ENCODE results near the gene MCCD1.

Gene MCCD1

GRCh38 chr6:31543639-31544038, 14.9 kb downstream of the MCCD1 start:
- no peak for DNase-seq (ENCODE audit: low read depth)

GRCh38 chr6:31544676-31545075, 15.9 kb downstream of the MCCD1 start:
- no peak for DNase-seq (ENCODE audit: low read depth)

DNA sequence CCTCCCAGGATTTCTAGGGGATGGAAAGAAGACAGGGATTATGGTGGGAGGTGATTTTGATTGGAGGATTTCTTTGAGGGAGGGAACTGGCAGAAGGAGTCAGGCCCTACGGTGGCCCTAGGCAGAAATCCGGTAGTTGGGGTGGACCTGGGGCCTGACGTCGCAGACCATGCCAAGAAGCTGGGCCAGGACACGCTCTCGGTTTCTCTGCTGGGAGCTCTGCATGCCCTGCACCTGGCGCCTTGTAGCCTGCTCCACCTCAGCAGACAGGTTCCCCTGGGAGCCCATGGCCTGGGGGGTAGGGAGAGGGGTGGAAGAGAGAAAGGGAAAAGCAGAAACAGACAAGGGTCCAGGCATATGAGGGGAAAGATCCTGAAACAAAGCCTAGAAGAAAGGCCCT, 16.5 kb downstream of the MCCD1 start:
- no peak for DNase-seq (ENCODE audit: low read depth)

DNA sequence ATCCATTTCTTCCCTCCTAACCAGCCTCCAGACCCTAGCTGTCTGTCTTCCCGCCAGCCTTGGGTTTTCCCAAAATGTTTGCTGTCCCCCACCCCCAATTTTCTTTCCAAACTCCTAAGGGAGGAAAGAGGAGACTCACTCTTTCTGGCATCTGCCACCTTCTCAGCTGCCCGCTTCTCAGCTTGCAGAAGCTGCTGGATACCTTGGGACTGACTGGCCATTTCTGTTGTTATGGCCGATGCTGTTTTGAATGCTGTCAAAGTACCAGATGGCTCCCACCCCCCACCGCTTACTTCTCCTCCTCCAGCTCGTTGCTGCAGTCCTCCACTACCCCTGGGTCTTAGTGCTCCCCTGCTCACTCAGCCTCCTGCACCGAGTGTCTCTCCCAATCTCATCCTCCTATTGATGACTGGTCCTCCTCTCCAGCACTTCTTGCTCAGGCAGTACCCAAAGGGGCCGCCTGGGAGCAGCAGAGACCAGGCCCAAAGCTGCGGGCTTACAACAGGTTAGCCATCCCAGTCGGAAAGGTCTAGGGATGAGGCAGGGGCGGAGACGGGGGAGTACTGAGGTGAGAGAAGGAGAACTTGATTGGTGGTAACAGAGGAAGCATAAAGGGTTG, 17.7 kb downstream of the MCCD1 start, which contains the start of gene ATP6V1G2:
Gene ATP6V1G2, minus strand, starts transcription at position 270 of the 619 bp plus-strand sequence. Its CDS starts 49 bp downstream, at position 221.
- peak; percentile 70 for DNase-seq (ENCODE audit: low read depth)

GRCh38 chr6:31546958-31547726, 18.4 kb downstream of the MCCD1 start, which contains the start of gene NFKBIL1:
Gene NFKBIL1 (plus strand): TSS chr6:31547608. CDS start chr6:31547695, 87 bp downstream.
- peak; percentile 87 for DNase-seq (ENCODE audit: low read depth)

- no peak for DNase-seq (ENCODE audit: low read depth)
Observed at GRCh38 chr6:31547727-31548543, 19.2 kb downstream of the MCCD1 start.

GRCh38 chr6:31548544-31548873, 19.7 kb downstream of the MCCD1 start:
- DNase-seq (ENCODE audit: low read depth) = no peak

DNA sequence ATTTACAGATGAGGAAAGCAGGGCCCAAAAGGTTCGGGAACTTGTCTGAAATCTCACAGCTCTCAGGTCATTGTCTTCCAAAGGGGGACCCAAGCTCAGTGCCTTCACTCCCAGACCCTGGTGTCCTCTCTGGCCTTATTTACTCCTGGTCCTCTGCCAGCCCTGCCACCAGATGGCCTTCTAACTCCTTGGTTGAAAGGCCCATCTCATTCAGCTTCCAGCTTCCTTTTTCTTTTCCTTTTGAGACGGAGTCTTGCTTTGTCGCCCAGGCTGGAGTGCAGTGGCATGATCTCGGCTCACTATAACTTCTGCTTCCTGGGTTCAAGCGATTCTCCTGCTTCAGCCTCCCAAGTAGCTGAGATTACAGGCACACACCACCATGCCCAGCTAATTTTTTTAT, 22.6 kb downstream of the MCCD1 start:
- peak; percentile 42 for DNase-seq (ENCODE audit: low read depth)

DNA sequence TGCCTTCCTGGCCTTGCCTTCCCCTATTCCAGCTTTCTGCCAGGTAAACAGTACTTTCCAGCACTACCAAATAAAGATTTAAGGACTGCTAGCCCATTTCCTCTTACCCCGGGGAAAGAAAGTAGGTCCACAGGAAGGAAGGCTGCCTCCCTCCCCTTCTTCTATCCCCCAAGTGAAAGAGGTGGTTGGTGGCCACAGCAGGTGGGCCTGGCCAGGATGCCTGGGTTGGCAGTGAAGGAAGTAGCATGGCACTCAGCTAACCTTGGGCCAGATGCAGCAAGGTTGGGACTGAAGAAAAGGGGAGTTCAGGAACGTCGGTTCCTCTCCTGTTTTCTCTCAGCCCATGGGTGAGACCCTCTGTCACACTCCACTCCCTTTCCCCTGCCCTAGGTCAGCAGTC, 27.5 kb downstream of the MCCD1 start:
- no peak for DNase-seq (ENCODE audit: low read depth)

- no peak for DNase-seq (ENCODE audit: low read depth)
Observed at GRCh38 chr6:31557443-31558317, 28.9 kb downstream of the MCCD1 start.

- DNase-seq (ENCODE audit: low read depth) = no peak
Observed at GRCh38 chr6:31558318-31558625, 29.5 kb downstream of the MCCD1 start.

DNA sequence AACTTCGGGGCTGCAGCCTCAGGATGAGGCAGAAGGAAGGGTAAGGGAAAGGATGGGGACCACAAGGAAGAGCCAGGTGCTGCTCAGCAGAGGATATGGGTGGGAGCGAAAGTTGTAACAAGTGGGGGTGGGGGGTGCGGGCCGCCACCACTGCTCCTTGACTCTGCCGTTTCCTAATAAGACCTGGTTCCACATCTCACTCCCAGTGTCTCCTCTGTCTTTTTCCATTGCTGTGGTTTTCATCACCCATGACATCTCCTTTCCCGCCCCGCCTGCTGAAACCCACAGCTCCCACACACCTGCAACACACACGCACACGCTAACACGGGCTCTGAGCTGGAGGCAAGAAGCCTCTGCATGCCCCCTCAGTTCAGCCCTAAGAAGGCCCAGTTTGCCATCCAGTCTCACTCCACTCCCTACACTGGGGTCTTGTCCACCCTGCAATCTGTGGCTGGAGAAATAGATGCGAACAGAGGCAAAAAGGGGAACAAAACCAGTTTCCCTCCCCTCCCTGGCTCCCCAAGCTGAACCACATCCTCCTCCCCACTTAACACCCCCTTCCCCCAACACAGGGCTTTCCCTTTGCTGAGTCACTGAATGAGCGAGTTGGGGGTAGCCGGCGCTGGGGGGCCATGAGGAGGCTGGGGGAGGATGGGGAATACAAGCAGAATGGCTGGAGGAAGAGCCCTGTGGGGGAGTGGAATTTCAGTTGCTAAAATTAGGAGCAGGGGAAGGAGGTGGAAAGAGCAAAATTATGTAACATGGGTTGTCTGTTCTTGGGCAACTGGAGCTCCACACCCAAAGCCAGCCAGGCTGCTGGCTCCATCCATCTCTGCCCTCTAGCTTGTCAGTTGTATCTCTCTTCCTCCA, 30.1 kb downstream of the MCCD1 start:
- peak; percentile 69 for DNase-seq (ENCODE audit: low read depth)

DNA sequence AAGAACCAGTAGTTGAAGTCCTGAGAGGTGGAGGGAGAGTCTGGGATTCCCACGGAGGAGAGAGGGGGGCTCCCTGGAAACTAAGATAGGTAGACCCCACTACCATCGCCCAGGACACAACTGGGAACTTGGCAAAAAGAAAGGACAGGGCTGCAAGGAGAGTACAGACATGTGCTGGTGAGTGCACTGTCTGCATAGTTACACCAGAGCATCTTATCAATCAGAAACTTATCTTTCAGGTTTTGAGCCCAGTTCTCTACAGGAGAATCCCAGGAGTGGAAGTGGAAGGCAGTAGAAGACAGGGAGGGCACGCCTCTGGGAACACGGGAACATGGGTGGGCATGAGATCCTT, 30.8 kb downstream of the MCCD1 start:
- DNase-seq (ENCODE audit: low read depth) = no peak

DNA sequence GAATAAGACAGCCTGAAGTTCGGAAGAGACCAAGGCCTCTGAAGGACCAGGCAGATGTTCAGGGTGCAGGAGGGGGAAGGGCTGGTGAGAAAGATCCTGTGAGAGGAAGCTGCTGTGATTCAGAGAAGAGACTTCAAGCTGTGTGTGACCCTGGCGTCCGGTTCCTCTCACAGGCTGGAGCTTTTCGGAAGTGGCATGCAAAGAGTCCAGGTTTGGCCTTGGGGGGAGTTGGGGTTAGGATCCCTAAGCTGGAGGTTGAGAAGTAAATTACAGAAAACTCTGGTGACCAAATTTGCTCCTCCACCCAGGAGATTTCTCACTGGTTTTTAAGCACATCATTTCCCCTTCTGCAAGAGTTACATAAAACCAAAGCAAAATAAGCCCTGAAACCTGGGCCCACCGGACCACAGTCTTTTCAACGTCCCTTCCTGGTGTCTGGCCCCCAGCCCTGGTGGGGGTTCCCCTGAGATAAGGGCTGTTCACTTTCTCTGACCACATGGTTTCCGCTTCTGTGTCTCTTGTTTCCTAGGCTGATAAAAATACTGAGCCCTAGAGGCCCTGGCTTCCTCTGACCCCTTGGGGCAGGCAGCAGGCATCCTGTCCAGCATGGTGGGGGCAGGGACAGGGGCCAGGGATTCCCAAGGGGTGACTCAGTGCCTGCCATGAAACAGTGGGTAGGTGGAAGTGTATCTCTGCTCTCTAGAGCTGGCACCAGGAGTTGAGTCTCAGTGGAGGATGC, 31.4 kb downstream of the MCCD1 start:
- DNase-seq (ENCODE audit: low read depth) = peak; percentile 43

- no peak for DNase-seq (ENCODE audit: low read depth)
Observed at GRCh38 chr6:31560697-31561058, 31.9 kb downstream of the MCCD1 start.

- peak; percentile 45 for DNase-seq (ENCODE audit: low read depth)
Observed at GRCh38 chr6:31567531-31568370, 39.0 kb downstream of the MCCD1 start.

DNA sequence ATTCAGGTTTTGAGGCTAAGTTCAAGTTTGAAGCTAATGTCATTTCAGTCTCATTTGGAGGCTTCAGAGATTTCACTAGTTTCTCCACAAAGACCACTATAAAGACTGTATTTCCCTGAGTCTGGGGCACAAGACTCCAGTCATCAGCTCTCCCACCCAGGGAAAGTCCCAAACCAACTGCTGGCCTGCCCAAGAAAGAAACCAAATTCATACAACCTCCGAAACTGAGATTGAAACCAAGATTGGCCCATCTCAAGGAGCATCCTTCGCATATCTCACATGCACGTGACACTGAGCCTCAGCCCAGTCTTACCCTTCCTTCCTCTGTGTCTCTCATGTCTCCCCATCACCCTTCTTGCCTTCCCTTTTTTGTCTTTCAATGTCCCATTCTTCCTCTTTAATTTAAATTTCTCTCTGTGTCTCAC, 39.8 kb downstream of the MCCD1 start:
- peak; percentile 80 for DNase-seq (ENCODE audit: low read depth)

DNA sequence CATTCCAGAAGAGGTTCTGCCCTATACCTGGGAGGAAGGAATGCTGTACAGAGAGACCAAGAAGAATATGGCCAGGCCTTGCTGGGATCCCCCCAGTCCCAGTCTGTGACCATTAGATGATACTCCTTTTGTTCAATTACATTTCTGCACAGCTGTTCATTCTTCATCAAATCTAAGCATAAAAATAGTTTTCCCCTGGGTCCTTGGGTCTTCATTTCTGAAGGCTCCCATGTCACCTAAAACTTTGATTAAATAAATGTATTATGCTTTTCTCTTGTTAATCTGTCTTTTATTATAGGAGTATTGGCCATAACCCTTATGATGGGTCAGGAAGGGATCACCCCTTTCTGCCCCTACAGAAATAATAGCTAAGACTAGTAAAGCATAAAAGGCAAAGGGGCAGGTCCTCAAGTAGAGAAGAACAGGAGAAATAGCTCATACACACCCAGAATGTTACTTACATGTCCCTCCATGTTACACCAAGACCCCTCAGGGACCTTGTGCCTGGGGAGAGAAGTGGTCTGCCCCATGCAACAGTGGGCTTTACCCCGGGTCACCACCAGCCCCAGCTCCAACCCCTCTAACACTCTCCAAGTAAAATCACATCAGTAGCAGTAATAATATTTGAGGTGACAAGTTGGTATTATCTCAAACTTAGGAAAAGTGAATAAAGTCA, 41.2 kb downstream of the MCCD1 start:
- DNase-seq (ENCODE audit: low read depth) = no peak
